Measurements from ENCODE around the gene NMRAL1.

Gene NMRAL1

GRCh38 chr16:4510747-4511426 lies 36.5 kb upstream of the NMRAL1 start:
- Mint-ChIP-seq H3K9me3 (no peaks in the 10 kb centered on the region), H3K27ac (peak overlapping the region; percentile 74), H3K36me3 (ENCODE audit: low read depth) (peaks cover 92% of the 10 kb centered on the region), H3K4me3 (no peak overlapping the region), H3K27me3 (no peaks in the 10 kb centered on the region), H3K4me1 (ENCODE audit: low read depth) (peaks cover 45% of the 10 kb centered on the region)
- no peak for DNase-seq

GRCh38 chr16:4510131-4510530 lies 35.7 kb upstream of the NMRAL1 start:
- peaks cover 91% of the 10 kb centered on the region for H3K36me3 Mint-ChIP-seq (ENCODE audit: low read depth)
- peaks cover 45% of the 10 kb centered on the region for H3K4me1 Mint-ChIP-seq (ENCODE audit: low read depth)
- H3K27me3 Mint-ChIP-seq, result no peaks in the 10 kb centered on the region
- no peaks in the 10 kb centered on the region for H3K9me3 Mint-ChIP-seq
- peak overlapping the region; percentile 76 for H3K27ac Mint-ChIP-seq
- H3K4me3 Mint-ChIP-seq, result no peak overlapping the region
- no peak for DNase-seq

GRCh38 chr16:4509420-4509819 lies 35.0 kb upstream of the NMRAL1 start:
- no peak overlapping the region for H3K4me3 Mint-ChIP-seq
- H3K36me3 Mint-ChIP-seq (ENCODE audit: low read depth), result peaks cover 89% of the 10 kb centered on the region
- H3K4me1 Mint-ChIP-seq (ENCODE audit: low read depth), result peaks cover 43% of the 10 kb centered on the region
- H3K27ac Mint-ChIP-seq, result peak overlapping the region; percentile 65
- H3K9me3 Mint-ChIP-seq, result no peaks in the 10 kb centered on the region
- no peak for DNase-seq
- H3K27me3 Mint-ChIP-seq, result no peaks in the 10 kb centered on the region

GRCh38 chr16:4508806-4509205 lies 34.4 kb upstream of the NMRAL1 start:
- peaks cover 43% of the 10 kb centered on the region for H3K4me1 Mint-ChIP-seq (ENCODE audit: low read depth)
- H3K9me3 Mint-ChIP-seq, result no peaks in the 10 kb centered on the region
- H3K27me3 Mint-ChIP-seq, result no peaks in the 10 kb centered on the region
- no peak overlapping the region for H3K4me3 Mint-ChIP-seq
- peaks cover 84% of the 10 kb centered on the region for H3K36me3 Mint-ChIP-seq (ENCODE audit: low read depth)
- H3K27ac Mint-ChIP-seq, result peak overlapping the region; percentile 65
- no peak for DNase-seq

- no peak for DNase-seq
- peaks cover 45% of the 10 kb centered on the region for H3K4me1 Mint-ChIP-seq (ENCODE audit: low read depth)
- peak overlapping the region; percentile 89 for H3K27ac Mint-ChIP-seq
- H3K9me3 Mint-ChIP-seq, result no peaks in the 10 kb centered on the region
- H3K36me3 Mint-ChIP-seq (ENCODE audit: low read depth), result peaks cover 75% of the 10 kb centered on the region
- no peak overlapping the region for H3K4me3 Mint-ChIP-seq
- H3K27me3 Mint-ChIP-seq, result no peaks in the 10 kb centered on the region
Observed at GRCh38 chr16:4507588-4508345, 33.3 kb upstream of the NMRAL1 start.

GRCh38 chr16:4506450-4506849 lies 32.0 kb upstream of the NMRAL1 start:
- peak; percentile 69 for DNase-seq
- Mint-ChIP-seq H3K27me3 (no peaks in the 10 kb centered on the region), H3K9me3 (no peaks in the 10 kb centered on the region), H3K4me1 (ENCODE audit: low read depth) (peaks cover 51% of the 10 kb centered on the region), H3K36me3 (ENCODE audit: low read depth) (peaks cover 66% of the 10 kb centered on the region), H3K4me3 (peak overlapping the region; percentile 56), H3K27ac (peak overlapping the region; percentile 89)

GRCh38 chr16:4505356-4506147 lies 31.1 kb upstream of the NMRAL1 start:
- Mint-ChIP-seq H3K27ac (peak overlapping the region; percentile 89), H3K4me3 (peak overlapping the region; percentile 56), H3K9me3 (no peaks in the 10 kb centered on the region), H3K27me3 (no peaks in the 10 kb centered on the region), H3K36me3 (ENCODE audit: low read depth) (peaks cover 62% of the 10 kb centered on the region), H3K4me1 (ENCODE audit: low read depth) (peaks cover 56% of the 10 kb centered on the region)
- peak; percentile 70 for DNase-seq

GRCh38 chr16:4501071-4501478 lies 26.6 kb upstream of the NMRAL1 start:
- Mint-ChIP-seq H3K27me3 (no peaks in the 10 kb centered on the region), H3K36me3 (ENCODE audit: low read depth) (peaks cover 52% of the 10 kb centered on the region), H3K9me3 (no peaks in the 10 kb centered on the region), H3K27ac (peak overlapping the region; percentile 84), H3K4me3 (no peak overlapping the region), H3K4me1 (ENCODE audit: low read depth) (peaks cover 88% of the 10 kb centered on the region)
- DNase-seq, result no peak

GRCh38 chr16:4500272-4500671 lies 25.8 kb upstream of the NMRAL1 start:
- no peak for DNase-seq
- Mint-ChIP-seq H3K27ac (peak overlapping the region; percentile 84), H3K36me3 (ENCODE audit: low read depth) (peaks cover 52% of the 10 kb centered on the region), H3K4me3 (no peak overlapping the region), H3K9me3 (no peaks in the 10 kb centered on the region), H3K4me1 (ENCODE audit: low read depth) (peaks cover 88% of the 10 kb centered on the region), H3K27me3 (no peaks in the 10 kb centered on the region)

- Mint-ChIP-seq H3K4me3 (no peak overlapping the region), H3K36me3 (ENCODE audit: low read depth) (peaks cover 54% of the 10 kb centered on the region), H3K9me3 (no peaks in the 10 kb centered on the region), H3K4me1 (ENCODE audit: low read depth) (peaks cover 90% of the 10 kb centered on the region), H3K27ac (peak overlapping the region; percentile 71), H3K27me3 (no peaks in the 10 kb centered on the region)
- no peak for DNase-seq
Observed at GRCh38 chr16:4499196-4499555, 24.8 kb upstream of the NMRAL1 start.

- H3K9me3 Mint-ChIP-seq, result no peaks in the 10 kb centered on the region
- DNase-seq, result no peak
- peaks cover 55% of the 10 kb centered on the region for H3K36me3 Mint-ChIP-seq (ENCODE audit: low read depth)
- H3K27ac Mint-ChIP-seq, result peak overlapping the region; percentile 71
- no peaks in the 10 kb centered on the region for H3K27me3 Mint-ChIP-seq
- no peak overlapping the region for H3K4me3 Mint-ChIP-seq
- H3K4me1 Mint-ChIP-seq (ENCODE audit: low read depth), result peaks cover 89% of the 10 kb centered on the region
Observed at GRCh38 chr16:4498546-4499195, 24.2 kb upstream of the NMRAL1 start.

GRCh38 chr16:4496305-4496704 lies 21.9 kb upstream of the NMRAL1 start:
- H3K36me3 Mint-ChIP-seq (ENCODE audit: low read depth), result peaks cover 64% of the 10 kb centered on the region
- H3K27me3 Mint-ChIP-seq, result no peaks in the 10 kb centered on the region
- H3K4me1 Mint-ChIP-seq (ENCODE audit: low read depth), result peaks cover 86% of the 10 kb centered on the region
- H3K9me3 Mint-ChIP-seq, result no peaks in the 10 kb centered on the region
- H3K4me3 Mint-ChIP-seq, result no peak overlapping the region
- DNase-seq, result no peak
- H3K27ac Mint-ChIP-seq, result peak overlapping the region; percentile 69

GRCh38 chr16:4495766-4496165 lies 21.3 kb upstream of the NMRAL1 start:
- Mint-ChIP-seq H3K9me3 (no peaks in the 10 kb centered on the region), H3K4me1 (ENCODE audit: low read depth) (peaks cover 86% of the 10 kb centered on the region), H3K27me3 (no peaks in the 10 kb centered on the region), H3K36me3 (ENCODE audit: low read depth) (peaks cover 67% of the 10 kb centered on the region), H3K27ac (peak overlapping the region; percentile 69), H3K4me3 (no peak overlapping the region)
- no peak for DNase-seq

GRCh38 chr16:4494746-4495490 lies 20.5 kb upstream of the NMRAL1 start:
- Mint-ChIP-seq H3K9me3 (no peaks in the 10 kb centered on the region), H3K27ac (peak overlapping the region; percentile 44), H3K27me3 (no peaks in the 10 kb centered on the region), H3K4me1 (ENCODE audit: low read depth) (peaks cover 86% of the 10 kb centered on the region), H3K36me3 (ENCODE audit: low read depth) (peaks cover 72% of the 10 kb centered on the region), H3K4me3 (no peak overlapping the region)
- no peak for DNase-seq

Measured in activated T-cell treated with anti-CD3 and anti-CD28 coated beads, Interleukin-2, amount 50 U/mL, for 24 hours (primary cell).